NCI-H524 treated with DMSO at 0.1 percent for 48 hours (cell line): ENCODE measurements around the gene COL4A2.

Experiments used
- DNase-seq: peaks from one replicate; lab custom pipeline; 2025; lab: John Stamatoyannopoulos, UW

COL4A2 gene

GRCh38 chr13:110339975-110340550 lies 33.0 kb downstream of the COL4A2 start:
- no peak for DNase-seq

- no peak for DNase-seq
Measured at GRCh38 chr13:110340812-110341444, 33.8 kb downstream of the COL4A2 start.

- no peak for DNase-seq
Measured at GRCh38 chr13:110341445-110342244, 34.6 kb downstream of the COL4A2 start.

- no peak for DNase-seq
Measured at GRCh38 chr13:110342474-110342873, 35.4 kb downstream of the COL4A2 start.

- DNase-seq, result no peak
Measured at GRCh38 chr13:110343241-110343865, 36.3 kb downstream of the COL4A2 start.

- no peak for DNase-seq
Measured at GRCh38 chr13:110344320-110344719, 37.2 kb downstream of the COL4A2 start.

GRCh38 chr13:110345266-110345665 lies 38.2 kb downstream of the COL4A2 start:
- no peak for DNase-seq

- no peak for DNase-seq
Measured at GRCh38 chr13:110345701-110346100, 38.6 kb downstream of the COL4A2 start.

- no peak for DNase-seq
Measured at GRCh38 chr13:110346661-110347067, 39.6 kb downstream of the COL4A2 start.

GRCh38 chr13:110347088-110347487 lies 40.0 kb downstream of the COL4A2 start:
- no peak for DNase-seq

GRCh38 chr13:110347535-110348308 lies 40.6 kb downstream of the COL4A2 start:
- DNase-seq, result no peak

- no peak for DNase-seq
Measured at GRCh38 chr13:110348309-110349105, 41.4 kb downstream of the COL4A2 start.

GRCh38 chr13:110349239-110349638 lies 42.2 kb downstream of the COL4A2 start:
- no peak for DNase-seq

GRCh38 chr13:110350049-110350448 lies 43.0 kb downstream of the COL4A2 start:
- DNase-seq, result no peak

GRCh38 chr13:110350509-110350908 lies 43.4 kb downstream of the COL4A2 start:
- DNase-seq, result no peak

GRCh38 chr13:110351636-110352420 lies 44.7 kb downstream of the COL4A2 start:
- no peak for DNase-seq

GRCh38 chr13:110352735-110353134 lies 45.7 kb downstream of the COL4A2 start:
- no peak for DNase-seq

GRCh38 chr13:110353339-110353977 lies 46.4 kb downstream of the COL4A2 start:
- DNase-seq, result no peak

- no peak for DNase-seq
Measured at GRCh38 chr13:110354123-110354627, 47.1 kb downstream of the COL4A2 start.
